ENCODE measurements around the gene STX12.
"Not testable (repeated sequence)": the region's sequence is repeated elsewhere in the genome, so short reads cannot be mapped to it uniquely, and the experiment has no call there.

STX12 gene

GRCh38 chr1:27831568-27832410 lies 58.8 kb downstream of the STX12 start:
- no peak for DNase-seq

- peak; percentile 58 for DNase-seq
Measured at GRCh38 chr1:27832762-27833161, 59.7 kb downstream of the STX12 start.

- DNase-seq: no peak
Measured at GRCh38 chr1:27833470-27833869, 60.5 kb downstream of the STX12 start.

GRCh38 chr1:27835046-27835445 lies 62.0 kb downstream of the STX12 start:
- no peak for DNase-seq

- DNase-seq: no peak
Measured at GRCh38 chr1:27835501-27835900, 62.5 kb downstream of the STX12 start.

- no peak for DNase-seq
Measured at GRCh38 chr1:27849951-27850350, 76.9 kb downstream of the STX12 start.

- DNase-seq: no peak
Measured at GRCh38 chr1:27855085-27855484, 82.1 kb downstream of the STX12 start.

GRCh38 chr1:27856561-27857343 lies 83.7 kb downstream of the STX12 start:
- no peak for DNase-seq

- DNase-seq: not testable (repeated sequence)
Measured at GRCh38 chr1:27857552-27857951, 84.5 kb downstream of the STX12 start.

- DNase-seq: peak; percentile 80
Measured at GRCh38 chr1:27858072-27858948, 85.3 kb downstream of the STX12 start.

GRCh38 chr1:27858949-27859576 lies 86.0 kb downstream of the STX12 start:
- DNase-seq: no peak

- no peak for DNase-seq
Measured at GRCh38 chr1:27861436-27861835, 88.4 kb downstream of the STX12 start.

- DNase-seq: no peak
Measured at GRCh38 chr1:27862004-27862403, 89.0 kb downstream of the STX12 start.

- DNase-seq: peak; percentile 93
Measured at GRCh38 chr1:27862671-27863537, 89.9 kb downstream of the STX12 start.

- DNase-seq: no peak
Measured at GRCh38 chr1:27863538-27863915, 90.5 kb downstream of the STX12 start.

GRCh38 chr1:27864264-27864895 lies 91.4 kb downstream of the STX12 start:
- DNase-seq: no peak

GRCh38 chr1:27865821-27866220 lies 92.8 kb downstream of the STX12 start:
- no peak for DNase-seq

- DNase-seq: no peak
Measured at GRCh38 chr1:27868556-27868931, 95.5 kb downstream of the STX12 start.

- no peak for DNase-seq
Measured at GRCh38 chr1:27868932-27869718, 96.1 kb downstream of the STX12 start.

- no peak for DNase-seq
Measured at GRCh38 chr1:27869719-27870085, 96.7 kb downstream of the STX12 start.
